Measurements from ENCODE around the gene SYT8. TPM values are rescaled to one million over a fixed set of nuclear protein-coding genes. Genes with fewer than 3 reads are reported as not detected.

Gene SYT8
- total and polyA plus RNA-seq, 2 of the 8 experiments (the other 6 are each of a cell fraction or from before 2014, with no cell fraction given): not detected

- no peak for DNase-seq (ENCODE audit: low read depth in 1 of 2, low spot score in 2 of 2)
- POLR2A ChIA-PET (ENCODE audit: partially characterized antibody): no interaction called here
- no peak overlapping the region for H2AFZ ChIP-seq (ENCODE audit: low read length)
- H2AK5ac ChIP-seq (ENCODE audit: low read depth, low read length): no peak overlapping the region
- no peaks in the 10 kb centered on the region for H3K36me3 ChIP-seq (ENCODE audit: control insufficient read depth in 2 of 4, insufficient read depth in 4 of 4, low read length in 3 of 4)
- H3K4me1 ChIP-seq (replicated peaks in 1 of 4; ENCODE audit: control insufficient read depth in 3 of 4, insufficient read depth in 4 of 4, low read length in 3 of 4): no peaks in the 10 kb centered on the region
- H4K5ac ChIP-seq (ENCODE audit: insufficient read length, low read depth, low read length): no peak overlapping the region
- H2BK12ac ChIP-seq (ENCODE audit: low read depth, low read length): no peak overlapping the region
- H2BK20ac ChIP-seq (ENCODE audit: low read length): no peak overlapping the region
- no peak overlapping the region for H3K56ac ChIP-seq (replicated peaks; ENCODE audit: insufficient read length, low read depth, low read length)
- H2BK15ac ChIP-seq (ENCODE audit: low read length): no peak overlapping the region
- no peaks in the 10 kb centered on the region for H3K23me2 ChIP-seq (ENCODE audit: low read depth, low read length)
- H3K27me3 ChIP-seq (replicated peaks in 1 of 4; ENCODE audit: control insufficient read depth in 3 of 4, extremely low read depth in 1 of 4, insufficient read depth in 3 of 4, low read length in 3 of 4): no peaks in the 10 kb centered on the region
- no peaks in the 10 kb centered on the region for H3K79me2 ChIP-seq (ENCODE audit: control insufficient read depth in 1 of 2, insufficient read depth in 2 of 2, low read length in 2 of 2)
- H3K9ac ChIP-seq (replicated peaks in 1 of 4; ENCODE audit: extremely low read depth in 1 of 4, low read depth in 3 of 4, low read length in 3 of 4): no peak overlapping the region
- H3K4me2 ChIP-seq (ENCODE audit: insufficient read depth in 1 of 2, low read depth in 2 of 2, low read length in 2 of 2): no peak overlapping the region
- no peak overlapping the region for H2BK5ac ChIP-seq (ENCODE audit: low read depth, low read length)
- no peak overlapping the region for H3K4ac ChIP-seq (replicated peaks; ENCODE audit: insufficient read length, low read depth, low read length)
- H3K23ac ChIP-seq (ENCODE audit: insufficient read length): no peak overlapping the region
- no peaks in the 10 kb centered on the region for H3K79me1 ChIP-seq (ENCODE audit: low read depth, low read length)
- WGBS, 2 experiments (ENCODE audit: extremely low coverage in 1 of 2, insufficient coverage in 1 of 2, insufficient read length in 1 of 2, insufficient replicate concordance in 2 of 2, low coverage in 1 of 2, low lambda C conversion rate in 2 of 2, missing lambda C conversion rate in 1 of 2): 91% methylated on average over 23 of the region's 25 CpGs; no CpG with 5 or more reads in 1 of the 2 experiments
- H4K20me1 ChIP-seq (replicated peaks in 1 of 2; ENCODE audit: control insufficient read depth in 1 of 2, insufficient read depth in 2 of 2, low read length in 2 of 2): no peaks in the 10 kb centered on the region
- no peak for FAIRE-seq
- no peak overlapping the region for H3K27ac ChIP-seq (ENCODE audit: low read depth, low read length)
- CTCF ChIA-PET (ENCODE audit: partially characterized antibody): interaction anchor here (0.8 to 15.7 kb wide), 9 partner anchors 13 to 301 kb away, joined by 3 to 232 read pairs (median 5); no protein-coding TSS in a partner anchor
- H3K14ac ChIP-seq (ENCODE audit: insufficient read length): no peak overlapping the region
- H2BK120ac ChIP-seq (replicated peaks; ENCODE audit: low read depth, low read length): no peak overlapping the region
- H4K8ac ChIP-seq (ENCODE audit: extremely low read depth, insufficient read depth, low read length): no peak overlapping the region
- H3K18ac ChIP-seq (ENCODE audit: extremely low read depth, low read length): no peak overlapping the region
- H4K91ac ChIP-seq (replicated peaks; ENCODE audit: insufficient read length, low read length): no peak overlapping the region
- no peaks in the 10 kb centered on the region for H3K9me3 ChIP-seq (ENCODE audit: insufficient read depth in 2 of 2, low read depth in 1 of 2, low read length in 1 of 2)
- H3K4me3 ChIP-seq (ENCODE audit: extremely low read depth in 1 of 4, insufficient read depth in 2 of 4, low read depth in 3 of 4, low read length in 4 of 4): no peak overlapping the region
- TF ChIP-seq POLR2AphosphoS5 (IDR thresholded peaks at IDR 0.05; ENCODE audit: low read depth, low read length) (no peak), CBX8 (IDR thresholded peaks at IDR 0.05; ENCODE audit: borderline replicate concordance, low read depth, low read length) (no peak), SIN3A (conservative IDR thresholded peaks at IDR 0.05 in 1 of 2, IDR thresholded peaks at IDR 0.05 in 1 of 2; ENCODE audit: low read depth in 1 of 2, low read length in 2 of 2) (no peak), RNF2 (IDR thresholded peaks at IDR 0.05; ENCODE audit: borderline replicate concordance, low read depth, low read length, missing control alignments, poor library complexity, severe bottlenecking) (no peak), NANOG (IDR thresholded peaks at IDR 0.05; ENCODE audit: insufficient read depth, low read depth, low read length, poor library complexity, severe bottlenecking) (no peak), RAD21 (IDR thresholded peaks at IDR 0.05 in 1 of 2, conservative IDR thresholded peaks at IDR 0.05 in 1 of 2; ENCODE audit: low read depth in 2 of 2, low read length in 2 of 2) (no peak)
Measured at GRCh38 chr11:1852271-1852876, 17.6 kb downstream of the SYT8 start.
